H1 (cell line): ENCODE results near the gene TRIM46. TPM values are rescaled to one million over a fixed set of nuclear protein-coding genes. Genes with fewer than 3 reads are reported as not detected.

Source experiments
- BRCA1 ChIP-seq: IDR thresholded peaks from 2 replicates; pipeline ENCODE4 v1.6.1; 2012; ENCODE audit warnings: low read depth, low read length, improper control_type of control experiment
- CREB1 ChIP-seq: IDR thresholded peaks from 2 replicates; pipeline ENCODE4 v1.6.1; 2012; ENCODE audit warnings: inconsistent platforms
- CTBP2 ChIP-seq: IDR thresholded peaks from 2 replicates; pipeline ENCODE4 v1.7.0; 2011; ENCODE audit warnings: borderline replicate concordance, mild to moderate bottlenecking, moderate library complexity, mixed read lengths, low read length; ENCODE audit not compliant: insufficient read depth, insufficient read length
- E2F6 ChIP-seq: IDR thresholded peaks from 2 replicates; pipeline ENCODE4 v1.6.1; 2012; ENCODE audit warnings: inconsistent platforms
- EGR1 ChIP-seq: IDR thresholded peaks from 2 replicates; pipeline ENCODE4 v1.6.1; 2011; ENCODE audit warnings: low read depth, low read length, borderline replicate concordance
- HDAC2 ChIP-seq, 2 experiments: fragments of 300-600 bp in 1 of 2; sonication (generic) in 1 of 2; IDR thresholded peaks; 2 replicates each; pipeline ENCODE4 v1.6.1; 2011 to 2012; ENCODE audit warnings: low read depth in 2 of 2, low read length in 2 of 2, mild to moderate bottlenecking in 2 of 2, moderate library complexity in 2 of 2, borderline replicate concordance in 1 of 2, inconsistent platforms in 1 of 2
- NANOG ChIP-seq: IDR thresholded peaks from 2 replicates; pipeline ENCODE4 v1.6.1; 2011; ENCODE audit warnings: low read length, low read depth, mild to moderate bottlenecking, inconsistent platforms; ENCODE audit not compliant: insufficient read depth, poor library complexity, severe bottlenecking
- RNF2 ChIP-seq: fragments of 200-900, 300-1000 bp; sonication (generic); IDR thresholded peaks from 2 replicates; pipeline ENCODE4 v1.7.1; 2016; ENCODE audit warnings: borderline replicate concordance, low read depth, mild to moderate bottlenecking, antibody characterized with exemption, low read length; ENCODE audit not compliant: poor library complexity, severe bottlenecking; ENCODE audit errors: missing control alignments
- TBP ChIP-seq: IDR thresholded peaks from 2 replicates; pipeline ENCODE4 v1.6.1; 2011; ENCODE audit warnings: low read depth, low read length, improper control_type of control experiment
- polyA plus RNA-seq, 7 experiments: library from polyadenylated mRNA; depleted of rRNA in 3 of 7; stranded (reverse) in 5 of 7; unstranded in 2 of 7; fragments of >200 nt in 5 of 7; fragments of 200-250 nt in 2 of 7; gene quantifications; 1 replicate in 5 of 7; 2 replicates in 1 of 7; 4 replicates in 1 of 7; pipeline versions ENCODE4 v1.2.1 to v1.2.3, GENCODE V29; 2011 to 2013; ENCODE audit warnings: missing spikeins in 2 of 7, mixed read lengths in 2 of 7
- total RNA-seq: library from RNA; stranded (reverse); fragmentation: NEBNext Ultra II Directional; extraction: Animal tissue kit (Norgen Biotek cat#: 25700); gene quantifications from 2 replicates; pipeline ENCODE4 v1.2.1, GENCODE V29; 2021

The TRIM46 gene
- total and polyA plus RNA-seq, 2 of the 8 experiments (the other 6 are each of a cell fraction or from before 2014, with no cell fraction given), result 15.5 to 21.6 TPM

GRCh38 chr1:155186794-155187455 is 13.3 kb downstream of the TRIM46 start (continued):
- TF ChIP-seq BRCA1 (no peak), NANOG (no peak), TBP (no peak), E2F6 (no peak), CREB1 (no peak), EGR1 (no peak), RNF2 (no peak), HDAC2 (IDR thresholded peaks at IDR 0.05; ENCODE audit: borderline replicate concordance in 1 of 2, low read depth in 2 of 2, low read length in 2 of 2) (no peak), CTBP2 (no peak)
